Measurements from ENCODE around the gene PAK2.
"Not testable (repeated sequence)": the region's sequence is repeated elsewhere in the genome, so short reads cannot be mapped to it uniquely, and the experiment has no call there.

Gene PAK2

GRCh38 chr3:196739671-196740480 is at the start of gene PAK2:
TSS of gene PAK2 (plus strand) at chr3:196739857. CDS start at chr3:196782647, 42,790 bp downstream.
- peak; percentile 87 for DNase-seq (ENCODE audit: low read depth)

GRCh38 chr3:196689941-196690660 is 49.6 kb upstream of the PAK2 start:
- DNase-seq (ENCODE audit: low read depth), result no peak

DNA sequence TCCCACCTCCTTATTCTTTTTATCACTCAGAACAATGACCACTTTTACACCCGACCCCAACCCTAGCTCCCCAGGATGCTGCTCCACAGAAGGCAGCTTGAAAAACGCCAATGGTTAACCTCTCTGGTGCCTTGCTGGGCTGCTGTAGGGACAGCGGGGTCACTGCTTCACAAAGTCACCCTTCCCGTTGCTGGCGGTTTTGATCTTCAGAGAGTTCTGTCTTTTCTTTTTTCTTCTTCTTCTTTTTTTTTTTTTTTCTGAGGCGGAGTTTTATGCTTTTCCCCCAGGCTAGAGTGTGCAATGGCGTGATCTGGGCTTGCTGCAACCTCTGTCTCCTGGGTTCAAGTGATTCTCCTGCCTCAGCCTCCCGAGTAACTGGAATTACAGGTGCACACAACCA is 48.3 kb upstream of the PAK2 start:
- DNase-seq (ENCODE audit: low read depth), result no peak

GRCh38 chr3:196694202-196694638 is 45.4 kb upstream of the PAK2 start:
- DNase-seq (ENCODE audit: low read depth), result no peak

DNA sequence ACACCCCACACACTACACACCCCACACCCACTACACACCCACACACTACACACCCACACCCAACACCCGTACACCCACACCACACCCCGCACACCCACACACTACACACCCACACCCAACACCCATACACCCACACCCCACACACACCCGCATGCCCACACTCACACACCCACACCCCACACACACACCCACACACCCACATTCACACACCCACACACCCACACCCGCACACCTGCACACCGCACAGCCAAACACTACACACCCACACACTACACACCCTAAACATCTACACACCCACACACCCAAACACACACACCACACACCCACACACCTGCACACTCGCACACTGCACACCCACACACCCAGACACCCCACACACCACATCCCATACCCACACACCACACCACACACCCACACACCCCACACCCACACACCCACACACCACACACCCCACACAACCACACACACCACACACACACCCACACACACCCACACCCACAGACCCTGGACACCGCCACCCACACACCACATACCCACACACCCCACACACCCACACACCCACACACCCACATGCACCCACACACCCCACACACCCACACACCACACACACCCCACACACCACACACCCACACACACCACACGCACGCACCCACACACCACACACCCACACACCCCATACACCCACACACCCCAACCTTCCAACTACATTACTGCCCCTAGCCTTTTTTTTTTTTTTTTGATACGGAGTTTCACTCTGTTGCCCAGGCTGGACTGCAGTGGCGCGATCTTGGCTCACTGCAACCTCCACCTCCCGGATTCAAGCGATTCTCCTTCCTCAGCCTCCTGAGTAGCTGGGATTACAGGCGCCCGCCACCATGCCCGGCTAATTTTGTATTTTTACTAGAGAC is 44.5 kb upstream of the PAK2 start:
- no peak for DNase-seq (ENCODE audit: low read depth)

GRCh38 chr3:196695849-196696226 is 43.8 kb upstream of the PAK2 start:
- DNase-seq (ENCODE audit: low read depth), result no peak

DNA sequence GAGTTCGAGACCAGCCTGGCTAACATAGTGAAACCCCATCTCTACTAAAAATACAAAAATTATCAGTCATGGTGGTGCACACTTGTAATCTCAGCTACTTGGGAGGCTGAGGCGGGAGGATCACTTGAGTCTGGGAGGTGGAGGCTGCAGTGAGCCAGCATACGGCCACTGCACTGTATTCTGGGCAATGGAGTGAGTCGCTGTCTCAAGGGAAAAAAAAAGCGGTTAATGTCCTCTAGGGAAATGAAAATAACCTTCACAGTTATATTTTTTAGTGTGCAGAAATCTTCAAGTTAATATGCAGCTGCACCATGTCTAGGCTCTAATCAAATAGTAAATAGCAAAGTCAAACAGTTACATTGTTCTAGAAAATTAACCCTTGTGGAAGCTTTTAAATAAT is 42.4 kb upstream of the PAK2 start:
- no peak for DNase-seq (ENCODE audit: low read depth)

- DNase-seq (ENCODE audit: low read depth), result no peak
Measured at GRCh38 chr3:196699749-196700148, 39.9 kb upstream of the PAK2 start.

DNA sequence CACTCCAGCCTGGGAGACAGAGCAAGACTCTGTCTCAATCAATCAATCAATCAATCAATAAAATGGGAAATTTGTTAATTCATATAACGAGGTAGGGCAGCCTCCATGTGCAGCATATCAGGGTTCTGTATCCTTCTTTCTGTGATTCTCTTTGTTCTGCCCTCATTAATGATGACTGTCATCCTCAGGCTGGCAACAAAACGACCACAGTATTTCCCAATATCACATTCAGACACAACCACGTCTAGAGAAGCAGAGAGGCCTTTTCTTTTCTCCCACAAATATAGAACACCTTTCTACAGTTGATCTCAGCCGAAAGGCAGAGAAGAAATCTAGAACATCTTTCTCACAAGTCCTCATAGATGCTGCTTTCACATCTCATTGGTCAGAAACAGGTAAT is 38.9 kb upstream of the PAK2 start:
- DNase-seq (ENCODE audit: low read depth), result no peak

GRCh38 chr3:196706327-196706726 is 33.3 kb upstream of the PAK2 start:
- no peak for DNase-seq (ENCODE audit: low read depth)

- no peak for DNase-seq (ENCODE audit: low read depth)
Measured at GRCh38 chr3:196706731-196707130, 32.9 kb upstream of the PAK2 start.

GRCh38 chr3:196707566-196707965 is 32.1 kb upstream of the PAK2 start:
- no peak for DNase-seq (ENCODE audit: low read depth)

DNA sequence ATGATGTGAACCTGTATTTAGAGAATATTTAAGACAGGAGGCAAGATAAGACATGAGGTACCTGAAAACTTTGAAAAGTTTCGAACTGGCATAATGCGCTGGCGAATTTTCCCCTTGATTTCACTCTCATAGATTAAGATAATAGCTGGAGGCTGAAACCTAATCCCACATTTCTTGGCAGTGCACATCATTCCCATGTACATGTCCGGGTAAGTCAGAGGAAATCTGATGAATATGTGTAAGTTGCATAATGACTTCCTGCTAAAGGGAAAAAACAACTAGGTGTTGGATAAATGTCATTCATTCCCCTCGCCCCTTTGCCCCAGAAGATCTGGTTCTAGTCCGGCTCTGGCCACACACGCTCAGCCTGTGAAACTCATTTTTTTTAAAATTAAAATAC is 31.2 kb upstream of the PAK2 start:
- no peak for DNase-seq (ENCODE audit: low read depth)

DNA sequence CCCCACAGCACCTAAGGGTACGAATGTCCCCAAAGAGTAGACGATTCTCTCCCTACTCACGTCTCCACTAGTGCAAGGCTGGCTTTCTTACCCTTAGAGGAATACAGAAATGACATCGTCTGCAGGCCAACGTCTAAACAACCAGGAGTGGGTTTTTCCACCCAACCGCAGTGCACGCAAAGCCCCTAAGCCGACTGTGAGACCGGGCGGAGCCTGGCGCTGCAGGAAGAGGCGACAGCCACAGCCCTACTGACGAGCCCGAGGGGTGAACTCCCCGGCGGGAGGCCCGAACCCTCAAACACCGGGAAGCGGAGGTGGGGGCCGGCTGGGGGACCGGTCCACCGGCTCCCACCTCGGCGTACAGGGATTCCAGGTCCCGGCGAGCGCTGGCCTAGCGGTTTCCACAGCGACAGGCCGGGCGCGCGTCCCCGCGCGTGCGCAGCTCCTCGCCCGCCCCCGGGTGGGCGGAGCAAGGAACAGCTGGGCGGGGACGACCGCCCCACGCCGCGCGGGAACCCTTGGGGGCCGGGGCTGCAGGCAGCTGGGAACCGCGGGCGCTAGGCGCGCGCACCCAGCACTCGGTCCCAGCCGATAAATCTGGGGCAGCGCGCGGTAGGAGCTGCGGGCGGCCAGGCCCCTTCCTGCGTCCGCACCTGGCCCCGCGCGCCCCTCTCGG is 27.7 kb upstream of the PAK2 start, which contains the start of the genes CEP19 and PIGX:
CEP19 (minus strand) TSS at position 413 of the 676 bp plus-strand sequence. CDS start 3,593 bp downstream, outside the sequence.
PIGX (plus strand) TSS at position 540 of the 676 bp plus-strand sequence.
- DNase-seq (ENCODE audit: low read depth), result peak; percentile 85

DNA sequence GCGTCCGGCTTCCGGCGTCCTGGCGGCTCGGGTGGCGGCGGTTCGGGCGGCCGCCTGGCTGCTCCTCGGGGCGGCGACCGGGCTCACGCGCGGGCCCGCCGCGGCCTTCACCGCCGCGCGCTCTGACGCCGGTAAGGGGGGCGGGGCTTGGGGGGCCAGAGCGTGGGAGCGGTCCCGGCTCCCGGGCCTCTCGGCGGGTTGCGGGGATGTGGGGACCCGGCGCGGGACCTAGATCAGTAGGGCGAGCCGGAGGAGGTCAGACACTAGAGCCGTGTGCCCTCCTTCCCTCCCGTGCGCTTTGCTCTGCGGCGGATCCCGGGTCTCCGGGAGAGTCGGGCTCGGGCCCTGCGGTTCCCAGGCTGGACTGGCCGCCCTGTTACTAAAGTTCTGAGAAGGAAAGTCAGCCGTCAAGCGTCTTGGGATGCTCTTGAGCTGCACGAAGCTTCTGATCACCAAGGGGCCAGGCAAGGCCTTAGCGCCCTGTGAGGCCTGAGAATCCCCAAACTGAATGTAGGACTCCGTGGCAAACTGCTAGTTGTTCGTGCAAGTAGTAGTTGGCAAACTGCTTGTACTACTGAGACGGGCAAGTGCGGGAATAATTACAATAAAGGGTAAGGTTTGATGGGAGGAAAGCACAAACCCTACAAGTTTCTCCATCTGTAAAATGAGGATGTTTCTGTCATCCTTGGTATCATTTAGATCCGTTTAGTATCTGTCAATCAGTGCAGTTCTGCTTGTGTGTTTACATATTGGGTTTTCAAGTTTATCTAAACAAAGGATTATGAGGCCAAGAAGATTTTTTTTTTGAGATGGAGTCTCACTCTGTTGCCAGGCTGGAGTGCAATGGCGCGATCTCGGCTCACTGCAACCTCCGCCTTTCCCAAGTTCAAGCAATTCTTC is 26.9 kb upstream of the PAK2 start:
- DNase-seq (ENCODE audit: low read depth), result peak; percentile 70

DNA sequence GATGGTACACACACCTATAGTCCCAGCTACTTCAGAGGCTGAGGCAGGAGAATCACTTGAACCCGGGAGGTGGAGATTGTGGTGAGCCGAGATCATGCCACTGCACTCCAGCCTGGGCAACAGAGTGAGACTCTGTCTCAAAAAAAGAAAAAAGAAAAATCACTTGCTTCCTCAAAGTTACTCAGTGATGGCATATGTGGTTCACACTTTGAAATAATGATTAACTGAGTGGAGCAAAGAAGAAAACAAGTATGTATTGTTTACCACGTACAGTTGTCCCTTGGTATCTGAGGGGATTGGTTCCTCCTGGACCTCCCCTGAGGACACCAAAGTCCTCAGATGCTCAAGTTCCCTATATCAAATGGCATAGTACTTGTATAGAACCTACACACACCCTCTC is 22.5 kb upstream of the PAK2 start:
- DNase-seq (ENCODE audit: low read depth), result not testable (repeated sequence)

GRCh38 chr3:196721097-196721496 is 18.6 kb upstream of the PAK2 start:
- no peak for DNase-seq (ENCODE audit: low read depth)

DNA sequence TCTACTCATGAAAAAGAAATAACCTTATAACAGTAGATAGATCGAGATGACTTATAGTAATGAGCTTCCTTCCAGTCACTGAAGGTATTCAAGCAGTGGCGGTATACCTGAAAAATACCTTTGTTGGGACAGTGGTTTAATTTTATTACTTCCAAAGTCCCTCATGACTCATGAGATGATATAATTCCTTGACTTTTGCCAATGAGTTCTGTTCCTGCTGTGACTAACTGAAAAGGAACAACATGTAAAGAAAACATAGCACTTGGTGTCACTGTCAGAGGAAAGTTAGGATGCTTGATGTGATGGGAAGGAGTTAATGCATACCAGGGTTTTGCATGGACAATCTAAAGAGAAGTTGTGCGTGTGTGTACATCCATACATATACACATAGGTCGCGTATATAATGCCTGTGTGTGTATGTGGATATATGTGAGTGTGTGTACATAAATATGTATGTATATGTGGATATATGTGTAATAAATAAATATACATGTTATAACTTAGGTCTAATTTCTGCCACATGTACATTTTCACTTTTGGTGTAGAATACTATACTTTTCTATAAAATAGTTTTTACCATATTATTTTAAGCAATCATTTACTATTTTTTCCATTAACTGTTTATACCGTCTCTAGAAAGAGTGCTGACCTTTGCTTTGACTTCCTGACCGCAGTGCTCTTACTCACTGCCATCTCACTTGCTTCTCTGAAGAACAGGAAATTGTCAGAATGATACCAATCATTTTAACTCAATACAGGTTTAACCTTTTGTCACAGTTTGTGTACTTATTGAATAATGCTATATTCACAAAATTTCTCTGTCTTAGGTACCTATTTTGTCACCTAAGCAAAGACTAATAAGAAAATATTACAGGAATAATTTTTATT is 12.6 kb upstream of the PAK2 start:
- no peak for DNase-seq (ENCODE audit: low read depth)

DNA sequence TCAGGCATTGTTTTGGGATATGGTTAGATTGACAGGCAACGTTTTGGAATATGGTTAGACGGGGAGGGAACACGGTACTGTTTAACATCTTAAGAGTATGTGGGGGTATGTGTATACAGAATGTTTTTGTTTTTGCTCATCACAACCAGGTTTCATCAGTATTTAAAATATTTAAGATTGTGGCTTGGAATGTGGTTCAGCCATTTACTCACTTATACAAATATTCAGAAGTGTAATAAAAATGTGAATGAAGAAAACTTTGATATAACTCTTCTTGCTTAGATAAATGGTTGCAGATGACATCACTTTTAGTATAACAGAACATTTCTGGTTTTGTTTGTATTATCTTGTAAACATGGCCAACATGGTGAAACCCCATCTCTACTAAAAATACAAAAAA is 3.9 kb upstream of the PAK2 start:
- DNase-seq (ENCODE audit: low read depth), result no peak
